ENCODE data around the gene E2F1.

Gene E2F1

GRCh38 chr20:33679758-33680485, 6.3 kb downstream of the E2F1 start:
- peaks cover 61% of the 10 kb centered on the region for H3K79me2 ChIP-seq (ENCODE audit: control insufficient read depth, low read length)
- peak overlapping the region; percentile 70 for H3K27ac ChIP-seq (ENCODE audit: low read depth, low read length)
- H3K9me3 ChIP-seq (ENCODE audit: control insufficient read depth, insufficient read depth, low read length) = no peaks in the 10 kb centered on the region
- peaks cover 31% of the 10 kb centered on the region for H4K20me1 ChIP-seq (ENCODE audit: control insufficient read depth, insufficient read depth, low read depth, low read length)
- peak overlapping the region; percentile 65 for H3K4me2 ChIP-seq (ENCODE audit: low read length)
- peaks cover 94% of the 10 kb centered on the region for H3K36me3 ChIP-seq (ENCODE audit: control insufficient read depth, low read length)
- peaks cover 76% of the 10 kb centered on the region for H3K4me1 ChIP-seq (ENCODE audit: control insufficient read depth, low read length)
- TF ChIP-seq EZH2phosphoT487 (IDR thresholded peaks at IDR 0.05; ENCODE audit: borderline replicate concordance, low read length) (no peak), CTCF (IDR thresholded peaks at IDR 0.05; ENCODE audit: low read depth, low read length, poor library complexity, severe bottlenecking) (no peak)
- H3F3A ChIP-seq (ENCODE audit: control insufficient read depth, insufficient read depth) = peaks cover 37% of the 10 kb centered on the region
- no peaks in the 10 kb centered on the region for H3K27me3 ChIP-seq (ENCODE audit: control insufficient read depth, low read length)
- peak overlapping the region; percentile 21 for H3K4me3 ChIP-seq (ENCODE audit: low read length)
- H3K9me2 ChIP-seq (replicated peaks; ENCODE audit: control insufficient read depth, low read length) = no peaks in the 10 kb centered on the region

- TF ChIP-seq CTCF (IDR thresholded peaks at IDR 0.05; ENCODE audit: low read depth, low read length, poor library complexity, severe bottlenecking) = no peak
- no peak for TF ChIP-seq EZH2phosphoT487 (IDR thresholded peaks at IDR 0.05; ENCODE audit: borderline replicate concordance, low read length)
- no peaks in the 10 kb centered on the region for H3K9me2 ChIP-seq (replicated peaks; ENCODE audit: control insufficient read depth, low read length)
- H3K36me3 ChIP-seq (ENCODE audit: control insufficient read depth, low read length) = peaks cover 79% of the 10 kb centered on the region
Measured at GRCh38 chr20:33677991-33678702, 8.0 kb downstream of the E2F1 start.

GRCh38 chr20:33676652-33677645, 9.2 kb downstream of the E2F1 start:
- Histone ChIP-seq H3K27ac (ENCODE audit: low read depth, low read length) (no peak overlapping the region), H3K4me3 (ENCODE audit: low read length) (no peak overlapping the region), H3K27me3 (ENCODE audit: control insufficient read depth, low read length) (no peaks in the 10 kb centered on the region), H3K79me2 (ENCODE audit: control insufficient read depth, low read length) (peaks cover 41% of the 10 kb centered on the region), H3F3A (ENCODE audit: control insufficient read depth, insufficient read depth) (peaks cover 39% of the 10 kb centered on the region), H3K4me1 (ENCODE audit: control insufficient read depth, low read length) (peaks cover 64% of the 10 kb centered on the region), H3K36me3 (ENCODE audit: control insufficient read depth, low read length) (peaks cover 71% of the 10 kb centered on the region), H3K9me2 (replicated peaks; ENCODE audit: control insufficient read depth, low read length) (no peaks in the 10 kb centered on the region), H3K9me3 (ENCODE audit: control insufficient read depth, insufficient read depth, low read length) (no peaks in the 10 kb centered on the region), H3K4me2 (ENCODE audit: low read length) (no peak overlapping the region), H4K20me1 (ENCODE audit: control insufficient read depth, insufficient read depth, low read depth, low read length) (peaks cover 16% of the 10 kb centered on the region; the same call in 1 of the 2 replicates)
- TF ChIP-seq CTCF (IDR thresholded peaks at IDR 0.05; ENCODE audit: low read depth, low read length, poor library complexity, severe bottlenecking) (no peak), EZH2phosphoT487 (IDR thresholded peaks at IDR 0.05; ENCODE audit: borderline replicate concordance, low read length) (no peak)

More at GRCh38 chr20:33677991-33678702, 8.0 kb downstream of the E2F1 start:
- Histone ChIP-seq H3K27ac (ENCODE audit: low read depth, low read length) (no peak overlapping the region), H3K79me2 (ENCODE audit: control insufficient read depth, low read length) (peaks cover 52% of the 10 kb centered on the region), H3F3A (ENCODE audit: control insufficient read depth, insufficient read depth) (peaks cover 39% of the 10 kb centered on the region), H3K4me3 (ENCODE audit: low read length) (no peak overlapping the region), H3K4me2 (ENCODE audit: low read length) (no peak overlapping the region), H4K20me1 (ENCODE audit: control insufficient read depth, insufficient read depth, low read depth, low read length) (peaks cover 20% of the 10 kb centered on the region; the same call in 1 of the 2 replicates), H3K4me1 (ENCODE audit: control insufficient read depth, low read length) (peaks cover 72% of the 10 kb centered on the region), H3K9me3 (ENCODE audit: control insufficient read depth, insufficient read depth, low read length) (no peaks in the 10 kb centered on the region), H3K27me3 (ENCODE audit: control insufficient read depth, low read length) (no peaks in the 10 kb centered on the region)

Measured in DOHH2 (cell line).